ENCODE results near the gene BLID. TPM values are rescaled to one million over a fixed set of nuclear protein-coding genes. Genes with fewer than 3 reads are reported as not detected.

Gene BLID
- total RNA-seq, 1 donor from 2014 or later, result 5.9 TPM

MicroRNAs encoded within 50 kb of the gene (microRNA counts, 767-probe panel; counts per million panel counts)
- microRNA hsa-let-7a-5p (10,306 to 10,860 counts per million in 2 donors), microRNA hsa-miR-100-5p (7,307 to 7,355 counts per million in 2 donors), microRNA hsa-miR-125b-5p (9,609 to 10,252 counts per million in 2 donors)

Small RNA genes within 50 kb of the gene (microRNA-seq; reads per million reads assigned to microRNA genes)
- 17,733 reads per million, percentile 96 among the genes with 10 or more reads in this experiment for gene MIR100 (ENCODE audit: borderline number of aligned reads, borderline replicate concordance)
- gene MIR125B1 (ENCODE audit: borderline number of aligned reads, borderline replicate concordance), result 312 reads per million, percentile 64 among the genes with 10 or more reads in this experiment
- gene MIRLET7A2 (ENCODE audit: borderline number of aligned reads, borderline replicate concordance), result 1,533 reads per million, percentile 83 among the genes with 10 or more reads in this experiment

Small RNA genes within 50 kb of the gene (small RNA-seq; reads per million reads assigned to genes)
- gene MIR100 (822 reads per million, percentile 99 among the genes with 10 or more reads in this experiment), gene MIR125B1 (42.0 reads per million, percentile 96 among the genes with 10 or more reads in this experiment), gene MIRLET7A2 (6.0 reads per million, percentile 89 among the genes with 10 or more reads in this experiment)

Measured in vagina (tissue), 2 donors.